CD14-positive monocyte (primary cell): ENCODE measurements around the gene KRTAP10-5. TPM values are rescaled to one million over a fixed set of nuclear protein-coding genes. Genes with fewer than 3 reads are reported as not detected.

Experiments
- DNase-seq, 3 donors: peaks; one replicate each; pipeline ENCODE4 v3.0.0-alpha.2; 2011 to 2022
- H2AFZ ChIP-seq: 2 replicates; pipeline ENCODE4 v1.6.0; 2012; ENCODE audit warnings: mild to moderate bottlenecking, low read depth, low read length, inconsistent platforms; ENCODE audit not compliant: insufficient read depth, poor library complexity, severe bottlenecking
- H3K27ac ChIP-seq, 2 donors: 1 replicate in 1 of 2; 2 replicates in 1 of 2; pipeline ENCODE4 v1.5.1; 2012 to 2013; ENCODE audit warnings: low read length in 2 of 2, control low read depth in 1 of 2, inconsistent platforms in 1 of 2, low read depth in 1 of 2, mild to moderate bottlenecking in 1 of 2
- H3K27me3 ChIP-seq, 2 donors: one replicate each; pipeline versions ENCODE4 v1.6.0 to v1.6.1; 2011 to 2013; ENCODE audit warnings: low read length in 2 of 2; ENCODE audit not compliant: control insufficient read depth in 2 of 2, insufficient read depth in 2 of 2
- H3K36me3 ChIP-seq, 2 donors: replicated peaks in 1 of 2; 1 replicate in 1 of 2; 2 replicates in 1 of 2; pipeline versions ENCODE4 v1.5.1 to v1.6.1; 2012 to 2013; ENCODE audit warnings: low read length in 2 of 2, control low read depth in 1 of 2, inconsistent platforms in 1 of 2, mild to moderate bottlenecking in 1 of 2; ENCODE audit not compliant: insufficient read depth in 2 of 2, control insufficient read depth in 1 of 2
- H3K4me1 ChIP-seq, 2 donors: 1 replicate in 1 of 2; 2 replicates in 1 of 2; pipeline versions ENCODE4 v1.5.1 to v1.6.1; 2012 to 2013; ENCODE audit warnings: low read length in 2 of 2, control low read depth in 1 of 2, inconsistent platforms in 1 of 2, mild to moderate bottlenecking in 1 of 2, moderate library complexity in 1 of 2; ENCODE audit not compliant: insufficient read depth in 2 of 2, control insufficient read depth in 1 of 2
- H3K4me2 ChIP-seq: replicated peaks from 2 replicates; pipeline ENCODE3; 2012; ENCODE audit warnings: low read length, moderate library complexity, mild to moderate bottlenecking; ENCODE audit not compliant: poor library complexity, severe bottlenecking; ENCODE audit errors: extremely low read depth
- H3K4me3 ChIP-seq, 3 experiments: fragments of 200-600 bp in 1 of 3; sonication (generic) in 1 of 3; replicated peaks in 1 of 3; 1 replicate in 2 of 3; 2 replicates in 1 of 3; pipeline ENCODE4 v1.5.1; 2011 to 2013; ENCODE audit warnings: low read length in 3 of 3, mild to moderate bottlenecking in 3 of 3, control low read depth in 2 of 3, low read depth in 2 of 3, inconsistent platforms in 1 of 3, moderate library complexity in 1 of 3
- H3K79me2 ChIP-seq: 2 replicates; pipeline ENCODE4 v1.6.0; 2012; ENCODE audit warnings: mild to moderate bottlenecking, control low read depth, inconsistent platforms, low read length, moderate library complexity; ENCODE audit not compliant: insufficient read depth
- H3K9ac ChIP-seq: 2 replicates; pipeline ENCODE4 v1.6.0; 2017; ENCODE audit warnings: low read length, mild to moderate bottlenecking; ENCODE audit not compliant: insufficient read depth, poor library complexity, severe bottlenecking
- H3K9me3 ChIP-seq, 2 donors: replicated peaks in 1 of 2; 1 replicate in 1 of 2; 2 replicates in 1 of 2; pipeline versions ENCODE4 v1.5.1 to v1.6.1; 2012 to 2013; ENCODE audit warnings: low read length in 2 of 2, control low read depth in 1 of 2; ENCODE audit not compliant: control insufficient read depth in 1 of 2, insufficient read depth in 1 of 2
- H4K20me1 ChIP-seq: 2 replicates; pipeline ENCODE4 v1.6.0; 2012; ENCODE audit warnings: mild to moderate bottlenecking, low read length, control low read depth, moderate library complexity; ENCODE audit not compliant: insufficient read depth
- H3K27ac Mint-ChIP-seq, 7 donors: one replicate each; pipeline ENCODE4 v1.8.0; 2020; ENCODE audit warnings: mild to moderate bottlenecking in 7 of 7, mixed read lengths in 7 of 7, moderate library complexity in 6 of 7, inconsistent platforms in 2 of 7
- H3K27me3 Mint-ChIP-seq, 3 donors: one replicate each; pipeline ENCODE4 v1.8.0; 2021 to 2022; ENCODE audit warnings: low read depth in 3 of 3, mild to moderate bottlenecking in 3 of 3, mixed read lengths in 3 of 3, moderate library complexity in 3 of 3, inconsistent platforms in 1 of 3
- H3K36me3 Mint-ChIP-seq, 2 donors: one replicate each; pipeline ENCODE4 v1.8.0; 2020; ENCODE audit warnings: mixed read lengths in 2 of 2, inconsistent platforms in 1 of 2, mild to moderate bottlenecking in 1 of 2
- H3K4me1 Mint-ChIP-seq: one replicate; pipeline ENCODE4 v1.8.0; 2020; ENCODE audit warnings: mild to moderate bottlenecking, mixed read lengths
- H3K4me3 Mint-ChIP-seq, 2 donors: one replicate each; pipeline ENCODE4 v1.8.0; 2020; ENCODE audit warnings: mild to moderate bottlenecking in 2 of 2, mixed read lengths in 2 of 2, moderate library complexity in 1 of 2
- H3K9me3 Mint-ChIP-seq, 7 donors: one replicate each; pipeline ENCODE4 v1.8.0; 2020 to 2022; ENCODE audit warnings: mixed read lengths in 7 of 7, mild to moderate bottlenecking in 6 of 7, moderate library complexity in 6 of 7, inconsistent platforms in 2 of 7
- WGBS: methylation state at CpG from one replicate; pipeline ENCODE4 v1.1.5; 2013; ENCODE audit warnings: missing lambda C conversion rate; ENCODE audit not compliant: insufficient coverage; 5-methylcytosine and 5-hydroxymethylcytosine counted together
- intact Hi-C, 2 donors: fragments of 100-400 bp; cut with micrococcal nuclease; formaldehyde crosslinking; loops; one replicate each; pipeline versions ENCODE4 v1.15.0 to v1.15.1; 2023
- polyA plus RNA-seq, 3 donors: library from polyadenylated mRNA; depleted of rRNA in 1 of 3; unstranded in 2 of 3; stranded (reverse) in 1 of 3; fragments of 300-500 nt in 2 of 3; fragments of >200 nt in 1 of 3; fragmentation: Illumina TruSeq in 2 of 3; gene quantifications; 1 replicate in 2 of 3; 2 replicates in 1 of 3; pipeline ENCODE4 v1.2.3, GENCODE V29; 2012 to 2021
- TF ChIP-seq, protein P1 (sequence below): fragments of 200-600 bp; IDR thresholded peaks from one replicate; pipeline ENCODE4 v1.8.0; 2022; ENCODE audit warnings: antibody characterized with exemption, mild to moderate bottlenecking

Gene KRTAP10-5
- polyA plus RNA-seq, 3 donors: not detected

DNA sequence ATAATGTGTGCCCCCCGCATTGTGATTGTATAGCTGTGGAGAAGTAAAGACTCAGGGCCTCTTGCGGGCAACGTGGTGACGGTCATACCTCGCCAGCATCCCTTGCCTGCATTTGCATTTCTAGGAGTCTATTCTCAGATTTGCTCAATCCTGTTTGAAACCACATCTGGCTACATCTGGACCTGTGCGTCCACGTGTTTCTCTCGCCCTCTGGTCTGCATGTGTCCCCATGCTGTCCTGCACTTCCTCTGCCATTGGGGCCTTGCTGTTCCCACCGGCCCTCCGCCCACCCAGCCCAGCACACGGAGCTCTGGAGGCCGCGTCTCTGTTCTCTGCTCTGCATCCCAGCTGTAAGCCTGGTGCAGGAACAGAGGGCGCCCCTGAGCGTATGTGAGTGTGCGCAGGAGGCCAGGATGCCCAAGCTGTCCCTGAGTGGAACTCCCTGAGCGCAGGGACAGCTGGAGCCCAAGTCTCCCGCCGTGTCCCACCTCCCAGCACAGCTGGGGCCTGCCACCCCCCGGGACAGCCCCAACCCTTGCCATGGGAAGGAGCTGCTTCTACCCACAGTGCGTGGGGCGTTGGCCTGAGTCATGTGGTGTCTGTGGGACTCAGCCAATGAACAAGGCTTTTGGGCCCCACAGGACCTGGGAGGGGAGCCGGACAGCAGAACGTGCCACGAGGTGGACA is 30.7 kb downstream of the KRTAP10-5 start:
- intact Hi-C loops: no loop called here
- Mint-ChIP-seq H3K27me3 (peaks cover 25 to 53% (median 31%) of the 10 kb centered on the region in 3 donors), H3K27ac (no peak overlapping the region)

DNA sequence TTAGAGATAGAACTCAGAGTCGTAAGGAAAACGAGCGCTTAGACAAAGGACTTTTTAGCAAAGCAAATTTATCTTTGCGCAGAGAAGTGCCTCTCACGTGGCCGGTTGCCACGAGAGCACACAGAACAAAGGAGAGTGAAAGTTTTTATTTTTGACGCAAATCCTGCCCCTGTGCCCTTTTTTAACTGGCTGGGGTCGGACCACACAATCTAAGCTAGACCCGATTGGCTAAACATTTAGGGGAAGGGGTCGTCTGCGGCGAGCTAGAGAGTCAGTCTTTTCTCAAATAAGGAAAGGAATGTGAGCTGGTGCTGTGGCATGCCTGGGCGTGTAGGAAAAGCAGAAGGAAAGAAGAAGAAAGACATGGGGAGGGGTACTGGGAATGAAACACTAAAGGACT is 31.5 kb downstream of the KRTAP10-5 start:
- Histone ChIP-seq H2AFZ (no peak overlapping the region), H3K9ac (no peak overlapping the region), H3K79me2 (no peaks in the 10 kb centered on the region), H3K27me3 (peaks cover 2 to 16% of the 10 kb centered on the region in 2 donors), H3K36me3 (no peaks in the 10 kb centered on the region), H4K20me1 (no peaks in the 10 kb centered on the region), H3K9me3 (peaks cover 11 to 13% of the 10 kb centered on the region in 2 donors), H3K4me1 (no peaks in the 10 kb centered on the region), H3K4me3 (no peak overlapping the region), H3K27ac (no peak overlapping the region), H3K4me2 (no peak overlapping the region)
- peak overlapping the region in 2 of 7 donors; percentile 4 to 42 for H3K27ac Mint-ChIP-seq
- H3K4me3 Mint-ChIP-seq: no peak overlapping the region
- H3K36me3 Mint-ChIP-seq: no peaks in the 10 kb centered on the region
- no peaks in the 10 kb centered on the region for H3K4me1 Mint-ChIP-seq
- 61% methylated on average over 13 of the region's 14 CpGs for WGBS
- DNase-seq: no peak
- TF ChIP-seq, protein P1, sequence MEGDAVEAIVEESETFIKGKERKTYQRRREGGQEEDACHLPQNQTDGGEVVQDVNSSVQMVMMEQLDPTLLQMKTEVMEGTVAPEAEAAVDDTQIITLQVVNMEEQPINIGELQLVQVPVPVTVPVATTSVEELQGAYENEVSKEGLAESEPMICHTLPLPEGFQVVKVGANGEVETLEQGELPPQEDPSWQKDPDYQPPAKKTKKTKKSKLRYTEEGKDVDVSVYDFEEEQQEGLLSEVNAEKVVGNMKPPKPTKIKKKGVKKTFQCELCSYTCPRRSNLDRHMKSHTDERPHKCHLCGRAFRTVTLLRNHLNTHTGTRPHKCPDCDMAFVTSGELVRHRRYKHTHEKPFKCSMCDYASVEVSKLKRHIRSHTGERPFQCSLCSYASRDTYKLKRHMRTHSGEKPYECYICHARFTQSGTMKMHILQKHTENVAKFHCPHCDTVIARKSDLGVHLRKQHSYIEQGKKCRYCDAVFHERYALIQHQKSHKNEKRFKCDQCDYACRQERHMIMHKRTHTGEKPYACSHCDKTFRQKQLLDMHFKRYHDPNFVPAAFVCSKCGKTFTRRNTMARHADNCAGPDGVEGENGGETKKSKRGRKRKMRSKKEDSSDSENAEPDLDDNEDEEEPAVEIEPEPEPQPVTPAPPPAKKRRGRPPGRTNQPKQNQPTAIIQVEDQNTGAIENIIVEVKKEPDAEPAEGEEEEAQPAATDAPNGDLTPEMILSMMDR: no peak
- intact Hi-C loops: no loop called here
- H3K27me3 Mint-ChIP-seq: peaks cover 25 to 51% (median 28%) of the 10 kb centered on the region in 3 donors
- peaks cover 16 to 25% (median 21%) of the 10 kb centered on the region in 7 donors for H3K9me3 Mint-ChIP-seq

More for the DNA sequence above, 30.7 kb downstream of the KRTAP10-5 start:
- H3K36me3 ChIP-seq: no peaks in the 10 kb centered on the region
- no peaks in the 10 kb centered on the region for H3K79me2 ChIP-seq
- H3K9me3 Mint-ChIP-seq: peaks cover 14 to 25% (median 21%) of the 10 kb centered on the region in 7 donors
- no peak overlapping the region for H3K27ac ChIP-seq
- no peaks in the 10 kb centered on the region for H3K36me3 Mint-ChIP-seq
- TF ChIP-seq, protein P1: no peak
- no peak overlapping the region for H3K4me2 ChIP-seq
- no peak overlapping the region for H2AFZ ChIP-seq
- no peak overlapping the region for H3K4me3 Mint-ChIP-seq
- 86% methylated on average over 25 of the region's 25 CpGs for WGBS
- no peaks in the 10 kb centered on the region for H4K20me1 ChIP-seq
- H3K4me1 Mint-ChIP-seq: no peaks in the 10 kb centered on the region
- no peak for DNase-seq
- H3K9ac ChIP-seq: no peak overlapping the region
- peaks cover 11 to 13% of the 10 kb centered on the region in 2 donors for H3K9me3 ChIP-seq
- peaks cover 2 to 16% of the 10 kb centered on the region in 2 donors for H3K27me3 ChIP-seq
- no peaks in the 10 kb centered on the region for H3K4me1 ChIP-seq
- no peak overlapping the region for H3K4me3 ChIP-seq
